Measurements from ENCODE around the gene DES.

Gene DES

DNA sequence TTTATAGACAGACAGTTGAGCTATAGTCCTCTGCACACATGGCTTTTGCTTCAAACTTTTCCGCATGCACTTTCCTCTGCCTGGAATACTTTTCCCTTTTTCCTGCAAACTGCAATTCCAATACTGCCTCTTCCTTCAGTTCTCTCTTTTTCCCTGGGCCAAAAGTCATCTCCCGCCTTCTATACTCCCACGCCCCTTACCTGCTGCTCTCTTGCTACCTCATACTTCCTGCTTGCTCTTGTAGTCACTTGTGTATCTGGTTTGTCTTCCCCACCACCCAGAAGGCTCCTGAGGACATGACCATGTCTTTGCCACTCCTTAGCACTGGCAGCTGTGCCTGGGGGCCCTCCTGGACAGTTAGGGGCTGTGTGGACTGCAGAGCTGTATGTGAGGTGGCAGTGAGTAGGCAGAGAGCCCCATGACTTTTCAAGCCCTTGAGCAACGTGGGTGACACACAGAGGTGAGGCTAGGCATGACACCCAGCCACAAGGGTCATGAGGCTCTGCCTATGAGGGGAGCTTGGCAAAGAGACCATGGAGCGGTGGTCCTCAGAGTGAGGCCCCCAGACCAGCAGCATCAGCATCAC is 39.7 kb downstream of the DES start:
- Histone ChIP-seq H2AFZ (ENCODE audit: low read length, unreplicated experiment) (no peak overlapping the region), H3K27ac (ENCODE audit: low read depth, low read length) (no peak overlapping the region), H3K27me3 (ENCODE audit: insufficient read depth, low read length) (no peaks in the 10 kb centered on the region), H3K36me3 (ENCODE audit: insufficient read depth, low read length) (no peaks in the 10 kb centered on the region), H3K4me1 (ENCODE audit: control insufficient read depth, insufficient read depth, low read length, unreplicated experiment) (peaks cover 47% of the 10 kb centered on the region), H3K79me2 (ENCODE audit: control insufficient read depth, insufficient read depth, low read length, unreplicated experiment) (peaks cover 6% of the 10 kb centered on the region), H3K4me3 (ENCODE audit: low read depth, low read length) (no peak overlapping the region)

DNA sequence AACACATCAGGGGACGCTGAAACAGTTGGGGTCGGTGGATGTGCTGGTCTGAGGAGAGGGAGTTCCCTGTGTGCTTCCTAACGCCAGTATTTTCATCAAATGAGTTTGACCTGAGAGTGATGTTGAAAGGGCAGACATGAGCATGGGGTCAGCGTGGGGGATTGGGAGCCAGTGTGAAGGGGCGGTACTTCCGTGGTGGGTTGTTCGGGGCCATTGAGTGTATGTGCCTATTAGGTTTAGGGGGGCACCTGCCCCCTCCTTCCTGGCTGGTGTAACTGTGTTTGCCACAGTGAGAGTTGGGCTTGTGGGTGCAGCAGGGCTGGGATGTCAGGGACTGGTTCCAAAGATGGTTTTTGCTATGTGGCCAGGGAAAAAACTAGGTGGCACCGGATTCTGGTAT is 40.8 kb downstream of the DES start:
- Histone ChIP-seq H3K4me3 (ENCODE audit: low read depth, low read length) (no peak overlapping the region), H3K79me2 (ENCODE audit: control insufficient read depth, insufficient read depth, low read length, unreplicated experiment) (peaks cover 6% of the 10 kb centered on the region), H3K27ac (ENCODE audit: low read depth, low read length) (no peak overlapping the region), H3K4me1 (ENCODE audit: control insufficient read depth, insufficient read depth, low read length, unreplicated experiment) (peaks cover 36% of the 10 kb centered on the region), H3K27me3 (ENCODE audit: insufficient read depth, low read length) (no peaks in the 10 kb centered on the region), H2AFZ (ENCODE audit: low read length, unreplicated experiment) (no peak overlapping the region), H3K36me3 (ENCODE audit: insufficient read depth, low read length) (no peaks in the 10 kb centered on the region)

DNA sequence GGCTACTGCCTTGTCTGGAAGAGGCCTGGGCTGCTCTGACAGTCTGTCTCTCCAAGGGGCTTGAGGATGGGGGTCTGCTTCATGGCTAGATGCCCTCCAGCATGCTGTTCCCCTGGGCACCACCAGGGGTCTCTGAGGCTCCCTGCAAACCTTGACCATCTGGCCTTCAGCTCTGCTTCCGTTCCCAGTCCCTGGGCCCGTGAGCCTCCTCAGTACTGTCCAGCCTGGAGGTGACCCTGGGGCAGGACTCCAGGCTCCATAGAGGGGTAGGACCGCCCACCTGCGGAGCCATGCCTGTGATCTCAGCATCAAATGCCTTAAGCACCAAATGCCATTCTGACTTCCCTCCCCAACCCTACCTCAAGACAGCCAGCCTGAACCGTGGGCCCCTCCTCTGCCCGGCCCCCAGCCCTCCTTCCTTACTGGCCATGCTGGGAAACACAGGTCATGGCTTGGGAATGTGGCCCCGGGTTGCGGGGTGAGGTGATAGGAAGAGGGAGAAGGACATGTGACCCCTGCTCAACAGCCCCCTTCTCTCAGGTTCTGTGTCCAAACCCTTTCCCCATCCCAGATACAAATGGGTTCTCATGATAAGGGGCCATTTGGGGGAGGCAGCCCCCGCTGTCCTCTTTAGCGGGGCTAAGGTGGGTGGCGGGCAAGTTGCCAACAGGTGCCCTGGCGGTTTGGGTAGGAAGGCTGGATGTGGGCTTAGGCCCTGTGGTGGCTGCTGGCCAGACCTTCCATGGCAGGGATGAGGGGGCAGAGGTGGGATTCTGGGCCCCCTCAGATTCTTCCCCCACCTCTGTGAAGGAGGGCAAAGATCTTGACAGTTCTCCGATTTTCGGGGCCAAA is 41.5 kb downstream of the DES start:
- H3K27me3 ChIP-seq (ENCODE audit: insufficient read depth, low read length): no peaks in the 10 kb centered on the region
- peaks cover 6% of the 10 kb centered on the region for H3K79me2 ChIP-seq (ENCODE audit: control insufficient read depth, insufficient read depth, low read length, unreplicated experiment)
- H3K27ac ChIP-seq (ENCODE audit: low read depth, low read length): no peak overlapping the region
- no peaks in the 10 kb centered on the region for H3K36me3 ChIP-seq (ENCODE audit: insufficient read depth, low read length)
- H3K4me1 ChIP-seq (ENCODE audit: control insufficient read depth, insufficient read depth, low read length, unreplicated experiment): peaks cover 29% of the 10 kb centered on the region
- no peak overlapping the region for H2AFZ ChIP-seq (ENCODE audit: low read length, unreplicated experiment)
- H3K4me3 ChIP-seq (ENCODE audit: low read depth, low read length): no peak overlapping the region

DNA sequence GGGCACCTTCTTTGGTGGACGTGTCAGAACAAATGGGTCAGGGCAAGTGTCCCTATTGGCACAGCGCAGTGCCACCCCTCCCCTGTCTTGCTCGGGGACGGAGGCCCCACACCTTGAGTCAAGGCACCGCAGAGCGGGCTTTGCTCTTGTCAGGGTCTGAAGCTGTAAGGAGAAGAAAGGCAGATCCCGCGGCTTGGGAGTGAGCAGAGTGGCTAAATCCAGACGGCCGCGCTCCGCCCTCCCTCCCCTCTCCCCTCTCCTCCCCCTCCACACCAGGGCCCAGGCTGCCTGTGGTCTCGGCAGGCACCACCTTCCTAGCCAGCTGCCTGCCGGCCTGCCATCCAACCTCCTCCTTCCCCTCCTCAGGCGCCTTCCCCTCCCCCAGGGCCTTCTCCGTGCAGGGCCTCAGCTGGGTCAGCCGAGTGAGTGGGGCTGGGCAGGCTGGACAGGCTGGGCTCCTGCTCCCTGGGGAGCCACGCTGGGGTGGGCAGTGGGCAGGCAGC is 42.3 kb downstream of the DES start:
- Histone ChIP-seq H3K36me3 (ENCODE audit: insufficient read depth, low read length) (no peaks in the 10 kb centered on the region), H3K4me1 (ENCODE audit: control insufficient read depth, insufficient read depth, low read length, unreplicated experiment) (peaks cover 29% of the 10 kb centered on the region), H3K27ac (ENCODE audit: low read depth, low read length) (no peak overlapping the region), H2AFZ (ENCODE audit: low read length, unreplicated experiment) (no peak overlapping the region), H3K27me3 (ENCODE audit: insufficient read depth, low read length) (no peaks in the 10 kb centered on the region), H3K79me2 (ENCODE audit: control insufficient read depth, insufficient read depth, low read length, unreplicated experiment) (peaks cover 6% of the 10 kb centered on the region), H3K4me3 (ENCODE audit: low read depth, low read length) (no peak overlapping the region)

DNA sequence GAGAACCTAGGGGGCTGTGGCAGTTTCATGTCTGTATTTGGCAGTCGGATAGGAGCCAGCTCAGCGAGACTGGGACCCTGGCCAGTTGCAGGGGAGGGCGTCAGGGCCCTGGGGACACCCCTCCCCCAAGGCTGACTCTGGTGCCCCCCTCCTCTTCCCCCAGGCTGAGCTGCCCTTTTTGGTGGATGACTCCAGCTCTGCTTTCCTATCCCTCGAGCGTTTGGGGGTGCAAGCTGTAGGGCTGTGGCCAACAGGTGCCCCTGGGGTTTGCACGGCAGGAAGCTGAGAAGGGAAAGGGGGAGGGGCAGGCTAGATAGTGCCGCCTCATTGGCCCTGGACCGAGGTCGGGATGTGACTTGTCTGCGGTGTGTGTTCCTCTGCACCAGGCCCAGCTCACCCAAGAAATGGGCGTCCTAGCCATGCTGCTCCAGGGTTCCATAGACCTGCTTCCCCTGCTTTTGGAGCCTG is 42.9 kb downstream of the DES start:
- no peaks in the 10 kb centered on the region for H3K36me3 ChIP-seq (ENCODE audit: insufficient read depth, low read length)
- no peaks in the 10 kb centered on the region for H3K27me3 ChIP-seq (ENCODE audit: insufficient read depth, low read length)
- H3K27ac ChIP-seq (ENCODE audit: low read depth, low read length): no peak overlapping the region
- peaks cover 29% of the 10 kb centered on the region for H3K4me1 ChIP-seq (ENCODE audit: control insufficient read depth, insufficient read depth, low read length, unreplicated experiment)
- H3K79me2 ChIP-seq (ENCODE audit: control insufficient read depth, insufficient read depth, low read length, unreplicated experiment): peaks cover 6% of the 10 kb centered on the region
- H3K4me3 ChIP-seq (ENCODE audit: low read depth, low read length): no peak overlapping the region
- H2AFZ ChIP-seq (ENCODE audit: low read length, unreplicated experiment): no peak overlapping the region

DNA sequence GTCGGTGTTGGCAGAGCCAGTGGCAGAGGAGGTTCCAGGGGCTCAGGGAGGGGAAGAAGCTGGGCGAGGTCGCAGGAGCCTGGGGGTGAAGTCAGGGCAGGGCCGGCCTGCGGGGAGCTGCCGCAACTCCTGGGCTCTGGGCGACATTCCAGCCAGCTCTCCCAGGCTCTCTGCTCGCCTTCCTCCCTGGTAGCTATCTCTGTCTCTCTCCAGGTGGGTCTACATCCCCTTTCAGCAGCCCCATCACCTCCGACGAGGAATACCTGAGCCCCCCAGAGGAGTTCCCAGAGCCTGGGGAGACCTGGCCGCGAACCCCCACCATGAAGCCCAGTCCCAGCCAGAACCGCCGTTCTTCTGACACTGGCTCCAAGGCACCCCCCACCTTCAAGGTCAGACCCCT is 43.5 kb downstream of the DES start:
- Histone ChIP-seq H3K4me1 (ENCODE audit: control insufficient read depth, insufficient read depth, low read length, unreplicated experiment) (peaks cover 29% of the 10 kb centered on the region), H3K27me3 (ENCODE audit: insufficient read depth, low read length) (no peaks in the 10 kb centered on the region), H3K27ac (ENCODE audit: low read depth, low read length) (no peak overlapping the region), H3K36me3 (ENCODE audit: insufficient read depth, low read length) (no peaks in the 10 kb centered on the region), H2AFZ (ENCODE audit: low read length, unreplicated experiment) (no peak overlapping the region), H3K79me2 (ENCODE audit: control insufficient read depth, insufficient read depth, low read length, unreplicated experiment) (peaks cover 6% of the 10 kb centered on the region), H3K4me3 (ENCODE audit: low read depth, low read length) (no peak overlapping the region)

DNA sequence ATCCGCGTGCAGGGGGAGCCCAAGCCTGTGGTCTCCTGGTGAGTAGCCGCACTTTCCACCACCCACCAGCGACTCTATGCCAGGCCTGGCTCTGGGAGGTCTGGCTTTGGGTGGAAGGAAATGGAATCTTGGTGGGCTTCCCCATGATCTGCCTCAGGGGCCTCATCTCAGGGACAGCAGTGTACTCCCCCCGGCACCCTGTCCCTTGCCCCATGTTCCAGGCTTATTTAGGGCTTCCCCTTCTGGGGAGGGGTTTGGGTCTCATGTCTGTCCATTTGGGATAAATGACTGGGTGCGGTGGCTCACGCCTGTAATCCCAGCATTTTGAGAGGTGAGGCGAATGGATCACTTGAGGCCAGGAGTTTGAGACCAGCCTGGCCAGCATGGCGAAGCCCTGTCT is 44.2 kb downstream of the DES start:
- H3K4me1 ChIP-seq (ENCODE audit: control insufficient read depth, insufficient read depth, low read length, unreplicated experiment): peaks cover 29% of the 10 kb centered on the region
- H3K27ac ChIP-seq (ENCODE audit: low read depth, low read length): no peak overlapping the region
- no peaks in the 10 kb centered on the region for H3K36me3 ChIP-seq (ENCODE audit: insufficient read depth, low read length)
- no peaks in the 10 kb centered on the region for H3K27me3 ChIP-seq (ENCODE audit: insufficient read depth, low read length)
- H3K79me2 ChIP-seq (ENCODE audit: control insufficient read depth, insufficient read depth, low read length, unreplicated experiment): peaks cover 6% of the 10 kb centered on the region
- H3K4me3 ChIP-seq (ENCODE audit: low read depth, low read length): no peak overlapping the region
- no peak overlapping the region for H2AFZ ChIP-seq (ENCODE audit: low read length, unreplicated experiment)

DNA sequence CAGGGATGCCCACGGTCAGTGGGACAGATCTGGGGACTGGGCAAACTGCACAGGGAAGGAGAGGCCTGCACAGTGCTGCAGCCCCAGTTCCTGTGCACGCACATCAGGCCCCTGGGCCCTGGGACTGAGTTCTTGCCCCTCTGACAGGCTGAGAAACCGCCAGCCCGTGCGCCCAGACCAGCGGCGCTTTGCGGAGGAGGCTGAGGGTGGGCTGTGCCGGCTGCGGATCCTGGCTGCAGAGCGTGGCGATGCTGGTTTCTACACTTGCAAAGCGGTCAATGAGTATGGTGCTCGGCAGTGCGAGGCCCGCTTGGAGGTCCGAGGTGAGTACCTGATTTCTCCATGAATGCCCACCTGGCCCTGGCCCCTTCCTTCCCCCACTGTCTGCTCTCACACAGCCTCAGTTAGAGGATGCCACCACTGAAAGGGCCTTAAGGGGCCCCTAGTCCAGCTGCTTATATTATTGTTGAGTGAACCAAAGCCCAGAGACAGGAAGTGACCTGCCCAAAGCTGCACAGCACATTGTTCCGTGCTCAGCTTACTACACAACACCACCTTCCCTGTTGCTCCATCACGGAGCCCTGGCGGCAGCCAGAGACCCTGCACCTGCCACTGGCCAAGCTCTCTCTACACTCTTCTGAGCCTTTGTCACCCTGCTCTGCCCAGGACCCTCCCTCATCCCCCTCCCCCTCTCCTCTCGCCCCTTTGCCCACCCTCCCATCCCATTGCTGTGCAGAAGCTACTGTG is 46.3 kb downstream of the DES start:
- peaks cover 36% of the 10 kb centered on the region for H3K4me1 ChIP-seq (ENCODE audit: control insufficient read depth, insufficient read depth, low read length, unreplicated experiment)
- no peaks in the 10 kb centered on the region for H3K36me3 ChIP-seq (ENCODE audit: insufficient read depth, low read length)
- no peaks in the 10 kb centered on the region for H3K27me3 ChIP-seq (ENCODE audit: insufficient read depth, low read length)
- no peak overlapping the region for H2AFZ ChIP-seq (ENCODE audit: low read length, unreplicated experiment)
- H3K27ac ChIP-seq (ENCODE audit: low read depth, low read length): no peak overlapping the region
- H3K4me3 ChIP-seq (ENCODE audit: low read depth, low read length): no peak overlapping the region
- peaks cover 6% of the 10 kb centered on the region for H3K79me2 ChIP-seq (ENCODE audit: control insufficient read depth, insufficient read depth, low read length, unreplicated experiment)

DNA sequence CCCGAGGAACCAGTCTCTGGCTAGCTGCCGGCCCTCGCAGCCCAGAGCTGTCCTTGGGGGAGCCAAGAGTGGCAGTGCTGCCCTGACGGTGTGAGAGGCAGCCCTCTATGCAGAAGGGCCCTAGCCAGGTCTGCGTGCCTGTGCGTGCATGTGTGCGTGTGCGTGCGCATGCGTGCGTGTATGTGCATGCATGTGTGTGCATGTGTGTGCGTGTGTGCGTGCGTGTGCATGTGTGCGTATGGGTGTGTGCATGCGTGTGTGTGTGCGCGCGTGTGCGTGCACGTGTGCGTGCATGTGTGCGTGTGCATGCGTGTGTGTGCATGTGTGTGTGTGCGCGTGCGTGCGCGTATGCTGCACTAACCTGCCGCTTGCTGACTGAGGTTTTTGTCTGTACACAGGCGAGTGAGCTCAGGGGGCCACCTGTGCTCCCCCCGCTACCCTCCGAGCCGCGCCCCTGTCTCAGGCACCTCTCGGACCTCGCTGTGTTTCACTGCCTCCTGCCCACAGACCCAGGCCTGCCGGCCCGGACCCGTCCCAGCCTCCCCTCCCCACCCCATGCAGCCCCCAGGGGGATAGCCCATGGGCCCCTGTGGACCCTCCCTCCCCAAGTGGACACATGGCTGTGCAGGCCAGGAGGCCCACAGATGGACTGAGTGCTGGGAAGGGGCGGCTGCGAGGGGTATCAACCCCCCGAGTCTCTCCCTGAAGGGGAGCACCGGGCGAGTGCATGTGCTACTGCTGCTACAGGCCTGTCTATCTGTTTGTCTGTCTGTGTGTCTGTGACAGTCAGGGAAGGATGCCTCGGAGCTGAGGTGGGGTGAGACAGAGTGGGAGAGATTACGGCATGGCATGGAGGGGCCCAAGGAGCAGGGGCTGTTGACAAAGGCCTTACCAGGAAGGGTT is 47.7 kb downstream of the DES start:
- no peaks in the 10 kb centered on the region for H3K36me3 ChIP-seq (ENCODE audit: insufficient read depth, low read length)
- no peak overlapping the region for H3K27ac ChIP-seq (ENCODE audit: low read depth, low read length)

More for the DNA sequence above, 47.7 kb downstream of the DES start:
- Histone ChIP-seq H3K79me2 (ENCODE audit: control insufficient read depth, insufficient read depth, low read length, unreplicated experiment) (no peaks in the 10 kb centered on the region), H3K4me3 (ENCODE audit: low read depth, low read length) (no peak overlapping the region), H2AFZ (ENCODE audit: low read length, unreplicated experiment) (no peak overlapping the region), H3K4me1 (ENCODE audit: control insufficient read depth, insufficient read depth, low read length, unreplicated experiment) (peaks cover 25% of the 10 kb centered on the region), H3K27me3 (ENCODE audit: insufficient read depth, low read length) (no peaks in the 10 kb centered on the region)
